AG09309 (cell line): ENCODE results near the gene PPFIA4.

Experiments used
- DNase-seq: peaks from one replicate; pipeline ENCODE4 v3.0.0-alpha.2; 2010; ENCODE audit warnings: low read depth
- H3K4me3 ChIP-seq: 2 replicates; pipeline ENCODE4 v1.5.1; 2011; ENCODE audit warnings: mild to moderate bottlenecking, low read depth, low read length, moderate library complexity; ENCODE audit not compliant: control insufficient read depth
- TF ChIP-seq, protein P1 (sequence below): IDR thresholded peaks from 2 replicates; pipeline ENCODE4 v1.5.1; 2011; ENCODE audit warnings: mild to moderate bottlenecking, low read depth, low read length, inconsistent platforms; ENCODE audit not compliant: insufficient read depth, control insufficient read depth; ENCODE audit errors: missing control alignments

Gene PPFIA4

GRCh38 chr1:203036537-203036936, 10.2 kb downstream of the PPFIA4 start:
- H3K4me3 ChIP-seq: no peak overlapping the region
- TF ChIP-seq, protein P1, sequence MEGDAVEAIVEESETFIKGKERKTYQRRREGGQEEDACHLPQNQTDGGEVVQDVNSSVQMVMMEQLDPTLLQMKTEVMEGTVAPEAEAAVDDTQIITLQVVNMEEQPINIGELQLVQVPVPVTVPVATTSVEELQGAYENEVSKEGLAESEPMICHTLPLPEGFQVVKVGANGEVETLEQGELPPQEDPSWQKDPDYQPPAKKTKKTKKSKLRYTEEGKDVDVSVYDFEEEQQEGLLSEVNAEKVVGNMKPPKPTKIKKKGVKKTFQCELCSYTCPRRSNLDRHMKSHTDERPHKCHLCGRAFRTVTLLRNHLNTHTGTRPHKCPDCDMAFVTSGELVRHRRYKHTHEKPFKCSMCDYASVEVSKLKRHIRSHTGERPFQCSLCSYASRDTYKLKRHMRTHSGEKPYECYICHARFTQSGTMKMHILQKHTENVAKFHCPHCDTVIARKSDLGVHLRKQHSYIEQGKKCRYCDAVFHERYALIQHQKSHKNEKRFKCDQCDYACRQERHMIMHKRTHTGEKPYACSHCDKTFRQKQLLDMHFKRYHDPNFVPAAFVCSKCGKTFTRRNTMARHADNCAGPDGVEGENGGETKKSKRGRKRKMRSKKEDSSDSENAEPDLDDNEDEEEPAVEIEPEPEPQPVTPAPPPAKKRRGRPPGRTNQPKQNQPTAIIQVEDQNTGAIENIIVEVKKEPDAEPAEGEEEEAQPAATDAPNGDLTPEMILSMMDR: no peak
- DNase-seq: no peak

- no peak overlapping the region for H3K4me3 ChIP-seq
- DNase-seq: no peak
Measured at GRCh38 chr1:203037509-203038190, 11.4 kb downstream of the PPFIA4 start.

GRCh38 chr1:203038217-203038741, 12.0 kb downstream of the PPFIA4 start:
- TF ChIP-seq, protein P1: peak; percentile 37
- DNase-seq: peak; percentile 66
- H3K4me3 ChIP-seq: no peak overlapping the region

More at GRCh38 chr1:203037509-203038190, 11.4 kb downstream of the PPFIA4 start:
- TF ChIP-seq, protein P1: no peak

DNA sequence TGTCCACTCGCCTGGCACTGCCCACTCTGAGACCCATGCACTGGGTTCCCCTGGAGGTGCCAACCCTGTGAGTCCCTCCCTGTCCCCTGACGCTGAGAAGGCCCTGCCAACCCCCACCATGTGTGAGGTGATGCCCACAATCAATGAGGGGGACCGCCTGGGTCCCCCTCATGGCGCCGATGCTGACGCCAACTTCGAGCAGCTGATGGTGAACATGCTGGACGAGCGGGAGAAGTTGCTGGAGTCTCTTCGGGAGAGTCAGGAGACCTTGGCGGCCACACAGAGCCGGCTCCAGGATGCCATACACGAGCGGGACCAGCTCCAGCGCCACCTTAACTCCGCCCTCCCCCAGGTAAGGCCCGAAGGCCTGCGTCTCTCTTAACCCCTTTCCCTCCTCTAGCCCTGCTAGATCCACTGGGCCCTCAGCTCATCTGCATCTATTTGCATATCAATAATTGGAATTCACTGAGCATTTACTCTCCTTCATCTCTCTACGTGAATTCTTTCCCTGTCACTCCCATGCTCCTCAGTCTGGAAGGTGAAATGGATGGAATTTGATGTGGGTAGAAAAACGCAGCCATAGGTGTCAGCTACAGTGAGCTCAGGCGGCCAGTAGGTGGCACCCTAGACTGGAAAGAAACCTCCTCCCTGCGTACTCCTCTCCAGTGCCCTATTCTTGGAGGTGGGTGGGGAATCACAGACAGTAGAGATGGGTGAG, 12.8 kb downstream of the PPFIA4 start:
- no peak for DNase-seq
- TF ChIP-seq, protein P1: peak; percentile 94
- no peak overlapping the region for H3K4me3 ChIP-seq

GRCh38 chr1:203039609-203040512, 13.6 kb downstream of the PPFIA4 start:
- H3K4me3 ChIP-seq: no peak overlapping the region
- TF ChIP-seq, protein P1: peak; percentile 54
- DNase-seq: no peak
